ENCODE data around the gene CDK15.
"Not testable (repeated sequence)": the region's sequence is repeated elsewhere in the genome, so short reads cannot be mapped to it uniquely, and the experiment has no call there.

The CDK15 gene

DNA sequence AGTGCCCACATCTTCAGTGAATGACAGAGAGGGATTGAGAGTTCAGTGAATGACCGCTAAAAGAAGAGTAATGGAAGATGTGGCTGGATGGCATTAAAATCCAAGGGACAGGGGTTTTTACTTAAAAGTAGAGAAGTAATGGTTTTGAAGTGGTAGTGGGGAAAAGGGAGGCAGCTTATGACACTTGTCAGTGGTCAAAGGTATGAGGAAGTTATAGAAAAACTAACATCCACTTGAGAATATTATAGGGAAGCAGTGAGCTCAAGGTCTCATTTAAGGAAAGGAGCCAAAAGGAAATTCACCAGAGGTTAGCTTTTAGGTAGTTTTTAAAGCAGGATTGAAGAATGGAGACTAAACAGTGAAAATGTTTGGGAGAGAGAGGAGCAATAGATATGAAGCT lies 24.3 kb downstream of the CDK15 start:
- DNase-seq (ENCODE audit: low read depth in 2 of 2) = no peak

GRCh38 chr2:201831469-201831868 lies 25.1 kb downstream of the CDK15 start:
- no peak for DNase-seq (ENCODE audit: low read depth in 2 of 2)

- DNase-seq (ENCODE audit: low read depth in 2 of 2) = no peak
Measured at GRCh38 chr2:201833781-201834180, 27.4 kb downstream of the CDK15 start.

- DNase-seq (ENCODE audit: low read depth in 2 of 2) = no peak
Measured at GRCh38 chr2:201835066-201835465, 28.7 kb downstream of the CDK15 start.

- DNase-seq (ENCODE audit: low read depth in 2 of 2) = no peak
Measured at GRCh38 chr2:201837391-201837790, 31.1 kb downstream of the CDK15 start.

DNA sequence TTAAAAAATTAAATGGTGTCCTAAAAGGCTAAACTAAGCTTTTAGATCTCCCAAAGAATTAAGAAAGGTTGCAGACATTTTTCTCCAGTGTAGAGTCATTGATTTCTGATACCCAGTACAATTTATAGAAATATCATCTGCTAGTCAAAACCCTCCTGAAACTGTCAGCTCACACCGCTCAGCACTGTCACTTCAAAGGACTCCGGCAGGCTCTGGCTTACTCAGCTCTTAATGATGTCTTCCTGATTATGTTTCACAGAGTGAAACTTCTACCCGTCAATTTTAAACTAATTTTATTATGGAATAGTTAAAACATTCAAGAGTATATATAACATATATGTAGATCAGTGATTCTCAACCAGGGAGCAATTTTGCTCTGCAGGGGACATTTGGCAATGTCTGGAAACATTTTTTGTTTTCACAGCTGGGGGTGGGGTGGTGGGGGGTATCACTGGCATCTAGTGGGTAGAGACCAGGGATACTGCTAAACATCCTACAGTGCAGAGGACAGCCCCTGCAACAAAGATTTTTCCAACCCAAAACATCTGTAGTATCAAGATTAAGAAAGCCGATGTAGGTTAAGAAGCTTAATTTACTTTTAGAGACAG lies 31.6 kb downstream of the CDK15 start:
- DNase-seq (ENCODE audit: low read depth in 2 of 2) = no peak

GRCh38 chr2:201839727-201840126 lies 33.4 kb downstream of the CDK15 start:
- DNase-seq (ENCODE audit: low read depth in 2 of 2) = no peak

- DNase-seq (ENCODE audit: low read depth in 2 of 2) = no peak
Measured at GRCh38 chr2:201840726-201841125, 34.4 kb downstream of the CDK15 start.

GRCh38 chr2:201842131-201842860 lies 36.0 kb downstream of the CDK15 start:
- DNase-seq (ENCODE audit: low read depth in 2 of 2) = no peak

- not testable (repeated sequence) for DNase-seq (ENCODE audit: low read depth in 2 of 2)
Measured at GRCh38 chr2:201844922-201845321, 38.6 kb downstream of the CDK15 start.

- no peak for DNase-seq (ENCODE audit: low read depth in 2 of 2)
Measured at GRCh38 chr2:201847481-201847880, 41.1 kb downstream of the CDK15 start.

DNA sequence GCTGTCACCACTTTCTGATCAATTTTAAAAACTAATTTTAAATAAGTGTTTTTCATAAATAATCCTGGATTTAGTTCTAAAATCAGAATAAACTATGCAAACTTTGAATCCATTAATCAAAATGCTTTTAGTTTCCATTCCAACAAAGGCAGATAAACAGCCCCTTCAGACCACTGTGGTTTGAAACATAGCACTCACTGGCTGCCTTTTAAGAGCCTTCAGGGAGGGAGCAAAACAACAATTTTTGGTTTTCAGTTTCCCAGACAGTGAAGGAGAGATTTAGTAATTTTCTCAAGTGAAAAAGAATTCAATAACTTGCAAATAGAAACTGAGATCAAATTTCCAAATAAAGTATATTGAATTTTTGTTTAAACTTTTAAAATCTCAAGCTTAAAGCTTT lies 46.1 kb downstream of the CDK15 start:
- DNase-seq (ENCODE audit: low read depth in 2 of 2) = no peak

DNA sequence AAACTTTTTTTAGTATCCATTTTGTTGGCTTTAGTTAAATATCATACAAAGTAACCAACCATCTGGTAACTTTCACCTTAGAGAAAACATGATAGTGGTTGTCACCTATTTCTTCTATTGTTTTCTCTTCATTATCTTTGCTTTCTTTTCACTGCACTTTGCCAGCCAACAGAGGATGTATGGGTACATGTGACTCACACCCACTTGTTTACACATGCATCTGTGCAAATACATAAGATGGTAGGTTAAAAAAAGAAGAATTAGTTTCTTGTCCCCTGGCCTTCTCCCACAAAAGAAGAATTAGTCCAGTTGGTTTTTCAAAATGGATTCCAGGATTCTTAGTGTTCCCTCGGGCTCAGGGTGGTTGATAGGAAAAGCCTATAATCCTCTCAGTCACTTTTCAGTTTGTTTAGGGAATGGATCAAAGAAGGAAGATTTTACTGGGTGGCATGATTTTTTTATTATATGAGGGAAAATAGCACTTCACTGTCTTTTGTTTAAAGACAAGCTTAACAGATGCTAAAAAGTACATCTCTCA lies 46.6 kb downstream of the CDK15 start:
- no peak for DNase-seq (ENCODE audit: low read depth in 2 of 2)

- DNase-seq (ENCODE audit: low read depth in 2 of 2) = no peak
Measured at GRCh38 chr2:201854221-201854801, 48.0 kb downstream of the CDK15 start.

- no peak for DNase-seq (ENCODE audit: low read depth in 2 of 2)
Measured at GRCh38 chr2:201854841-201855240, 48.5 kb downstream of the CDK15 start.

DNA sequence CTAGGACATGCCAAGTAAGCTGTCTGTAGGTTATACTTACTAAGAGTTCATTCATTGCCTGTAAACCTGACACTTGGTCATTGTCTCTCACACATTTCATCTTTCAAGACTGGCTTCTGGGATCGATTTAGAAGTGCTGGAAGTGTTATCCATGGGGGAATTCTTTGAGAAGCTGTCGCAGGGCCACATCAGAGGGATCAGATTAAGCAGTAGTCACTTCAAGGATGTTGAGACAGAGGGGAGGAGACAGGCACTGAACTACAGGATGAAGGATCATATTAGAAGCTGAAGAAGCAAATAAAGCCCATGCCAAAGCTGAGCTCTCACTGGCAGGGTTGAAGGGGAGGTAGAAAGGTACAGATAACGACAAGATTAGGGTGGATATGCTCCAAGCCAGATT lies 49.0 kb downstream of the CDK15 start:
- no peak for DNase-seq (ENCODE audit: low read depth in 2 of 2)

- no peak for DNase-seq (ENCODE audit: low read depth in 2 of 2)
Measured at GRCh38 chr2:201857326-201857725, 51.0 kb downstream of the CDK15 start.

GRCh38 chr2:201858281-201859184 lies 52.2 kb downstream of the CDK15 start:
- DNase-seq (ENCODE audit: low read depth in 2 of 2) = peak; percentile 7 to 24

- DNase-seq (ENCODE audit: low read depth in 2 of 2) = no peak
Measured at GRCh38 chr2:201859949-201860348, 53.6 kb downstream of the CDK15 start.

DNA sequence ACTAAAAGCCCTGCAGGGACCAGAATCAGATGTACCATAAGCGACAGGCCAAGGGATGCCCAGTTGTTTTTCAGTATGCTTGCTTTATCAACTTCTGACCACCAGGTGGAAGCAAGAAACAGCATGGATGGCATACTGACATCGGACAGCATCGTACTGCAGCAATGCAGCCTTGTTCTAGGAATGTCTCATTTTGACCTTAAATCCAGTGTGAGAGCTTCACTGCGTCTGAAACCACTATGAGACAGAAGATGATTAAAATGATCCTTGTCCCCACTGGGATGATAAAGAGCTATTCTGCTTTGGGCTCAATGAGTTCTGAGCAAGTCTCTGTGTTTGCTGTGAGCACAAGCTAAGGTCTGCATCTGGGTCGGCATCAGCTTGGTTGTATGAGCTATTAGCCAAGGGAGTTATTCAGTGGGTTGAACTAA lies 54.3 kb downstream of the CDK15 start:
- peak; percentile 12 to 13 for DNase-seq (ENCODE audit: low read depth in 2 of 2)

- no peak for DNase-seq (ENCODE audit: low read depth in 2 of 2)
Measured at GRCh38 chr2:201862843-201863242, 56.5 kb downstream of the CDK15 start.
